Endothelial cell of umbilical vein (primary cell): Measurements from ENCODE around the gene ZNF414. TPM values are rescaled to one million over a fixed set of nuclear protein-coding genes. Genes with fewer than 3 reads are reported as not detected.

Experiments used
- BruUV-seq: library from RNA; stranded (reverse); fragments of 400-500 nt; replicated peaks from 2 replicates; lab custom pipeline; 2021; lab: Mats Ljungman, UMichigan
- CTCF ChIA-PET: fragments of 300-600, 350-600 bp; sonication (Branson Sonifier 250); formaldehyde crosslinking; loops from one replicate; lab custom pipeline; 2021; ENCODE audit warnings: antibody characterized with exemption, inconsistent platforms; lab: Charles Lee
- POLR2A ChIA-PET: fragments of 300-600, 350-600 bp; sonication (Branson Sonifier 250); formaldehyde crosslinking; loops from one replicate; lab custom pipeline; 2021; ENCODE audit warnings: antibody characterized with exemption, inconsistent platforms; lab: Charles Lee
- DNase-seq: peaks from one replicate; pipeline ENCODE4 v3.0.0-alpha.2; 2011; ENCODE audit warnings: low read depth, low spot score
- FAIRE-seq: peaks from 2 replicates; lab custom pipeline; 2011; peaks lifted over from hg19 to GRCh38; lab: Jason Lieb, UNC
- H2AFZ ChIP-seq: 2 replicates; pipeline ENCODE4 v1.6.0; 2012; ENCODE audit warnings: low read depth, low read length, control low read depth, inconsistent platforms
- H3K27ac ChIP-seq: 2 replicates; pipeline ENCODE4 v1.5.1; 2011; ENCODE audit warnings: low read depth, mild to moderate bottlenecking, control low read depth, low read length, moderate library complexity; ENCODE audit not compliant: insufficient read depth
- H3K27me3 ChIP-seq, 2 experiments: 2 replicates each; pipeline versions ENCODE4 v1.6.0 to v1.6.1; 2011; ENCODE audit warnings: low read length in 2 of 2, mixed read lengths in 1 of 2; ENCODE audit not compliant: control insufficient read depth in 2 of 2, insufficient read depth in 2 of 2
- H3K36me3 ChIP-seq, 2 experiments: 2 replicates in 1 of 2; 3 replicates in 1 of 2; pipeline ENCODE4 v1.5.1; 2011; ENCODE audit warnings: low read length in 2 of 2, mild to moderate bottlenecking in 1 of 2, moderate library complexity in 1 of 2; ENCODE audit not compliant: control insufficient read depth in 2 of 2, insufficient read depth in 2 of 2; ENCODE audit errors: extremely low read depth in 1 of 2
- H3K4me1 ChIP-seq: 3 replicates; pipeline ENCODE4 v1.5.1; 2011; ENCODE audit warnings: mild to moderate bottlenecking, low read length; ENCODE audit not compliant: control insufficient read depth, insufficient read depth; ENCODE audit errors: extremely low read depth
- H3K4me2 ChIP-seq: 2 replicates; pipeline ENCODE4 v1.6.1; 2011; ENCODE audit warnings: low read length, control low read depth, mixed read lengths; ENCODE audit not compliant: insufficient read depth
- H3K4me3 ChIP-seq, 3 experiments: fragments of 200-600 bp in 1 of 3; sonication (generic), shearing (Covaris generic) in 1 of 3; replicated peaks in 1 of 3; 2 replicates each; pipeline ENCODE4 v1.5.1; 2011 to 2016; ENCODE audit warnings: control low read depth in 3 of 3, low read length in 3 of 3, mild to moderate bottlenecking in 2 of 3, inconsistent platforms in 1 of 3, low read depth in 1 of 3, moderate library complexity in 1 of 3; ENCODE audit not compliant: insufficient read depth in 1 of 3
- H3K79me2 ChIP-seq: 2 replicates; pipeline ENCODE4 v1.6.0; 2012; ENCODE audit warnings: low read length, inconsistent platforms; ENCODE audit not compliant: control insufficient read depth, insufficient read depth
- H3K9ac ChIP-seq: replicated peaks from 2 replicates; pipeline ENCODE3; 2011; ENCODE audit warnings: low read length, control low read depth; ENCODE audit not compliant: insufficient read depth; ENCODE audit errors: extremely low read depth
- H3K9me1 ChIP-seq: replicated peaks from 3 replicates; pipeline ENCODE4 v1.6.0; 2011; ENCODE audit warnings: mild to moderate bottlenecking, low read length; ENCODE audit not compliant: control insufficient read depth, insufficient read depth; ENCODE audit errors: extremely low read depth
- H3K9me3 ChIP-seq: replicated peaks from 2 replicates; pipeline ENCODE4 v1.5.1; 2012; ENCODE audit warnings: low read length, inconsistent platforms; ENCODE audit not compliant: control insufficient read depth, insufficient read depth
- H4K20me1 ChIP-seq: replicated peaks from 2 replicates; pipeline ENCODE3; 2011; ENCODE audit warnings: mild to moderate bottlenecking, low read length; ENCODE audit not compliant: control insufficient read depth, insufficient read depth; ENCODE audit errors: extremely low read depth
- EZH2 ChIP-seq: IDR thresholded peaks from 2 replicates; pipeline ENCODE4 v1.6.1; 2012; ENCODE audit warnings: borderline replicate concordance, low read depth, mild to moderate bottlenecking, moderate library complexity, low read length, inconsistent platforms; ENCODE audit not compliant: severe bottlenecking
- FOS ChIP-seq: IDR thresholded peaks from 2 replicates; pipeline ENCODE4 v1.6.1; 2011; ENCODE audit warnings: mild to moderate bottlenecking, low read length, moderate library complexity, borderline replicate concordance; ENCODE audit not compliant: insufficient read depth
- GATA2 ChIP-seq: IDR thresholded peaks from 2 replicates; pipeline ENCODE4 v1.7.0; 2011; ENCODE audit warnings: low read depth, mild to moderate bottlenecking, moderate library complexity, mixed read lengths, low read length; ENCODE audit not compliant: insufficient read length, insufficient read depth
- JUN ChIP-seq: IDR thresholded peaks from 2 replicates; pipeline ENCODE4 v1.6.1; 2011; ENCODE audit warnings: borderline replicate concordance, low read depth; ENCODE audit not compliant: insufficient read length, insufficient read depth
- MYC ChIP-seq: IDR thresholded peaks from one replicate; pipeline ENCODE4 v1.6.1; 2011; ENCODE audit warnings: mild to moderate bottlenecking, low read depth, low read length
- POLR2A ChIP-seq: IDR thresholded peaks from 2 replicates; pipeline ENCODE4 v1.6.1; 2012; ENCODE audit warnings: low read depth, mild to moderate bottlenecking, control low read depth, low read length
- POLR2AphosphoS5 ChIP-seq: IDR thresholded peaks from 2 replicates; pipeline ENCODE4 v1.6.1; 2012; ENCODE audit warnings: low read depth, mild to moderate bottlenecking, control low read depth, low read length, moderate library complexity; ENCODE audit not compliant: insufficient read depth
- dilution Hi-C: fragments of 300-500 bp; cut with MboI; formaldehyde crosslinking; loops from one replicate; pipeline ENCODE4 v1.15.0; 2019; ENCODE audit warnings: low sequenced_read_pairs; ENCODE audit not compliant: extremely low pct_ligation_motif_present
- intact Hi-C: fragments of 100-400 bp; cut with micrococcal nuclease; formaldehyde crosslinking; loops from one replicate; pipeline ENCODE4 v1.10.0; 2022
- polyA plus RNA-seq, 4 experiments: library from polyadenylated mRNA; depleted of rRNA in 3 of 4; stranded (reverse) in 3 of 4; unstranded in 1 of 4; fragments of >200 nt; gene quantifications; 2 replicates each; pipeline versions ENCODE4 v1.2.1 to v1.2.3, GENCODE V29; 2011 to 2012; ENCODE audit warnings: missing spikeins in 1 of 4
- total RNA-seq: library from RNA; stranded (reverse); gene quantifications from 2 replicates; pipeline ENCODE4 v1.2.3, GENCODE V29; 2021
- TF ChIP-seq, protein P1 (sequence below): IDR thresholded peaks from 2 replicates; pipeline ENCODE4 v1.6.1; 2011; ENCODE audit not compliant: insufficient read depth, insufficient read length
- TF ChIP-seq, protein P2 (sequence below), 2 donors: IDR thresholded peaks; 1 replicate in 1 of 2; 2 replicates in 1 of 2; pipeline ENCODE4 v1.5.1; 2011; ENCODE audit warnings: low read length in 2 of 2, mild to moderate bottlenecking in 2 of 2, moderate library complexity in 2 of 2, control low read depth in 1 of 2, inconsistent platforms in 1 of 2, low read depth in 1 of 2; ENCODE audit not compliant: insufficient read depth in 1 of 2; ENCODE audit errors: extremely low read depth in 1 of 2

Gene ZNF414
- total and polyA plus RNA-seq, 2 donors (not counting 3 experiments of a cell fraction or from before 2014, with no cell fraction given) = 11.6 to 20.6 TPM

DNA sequence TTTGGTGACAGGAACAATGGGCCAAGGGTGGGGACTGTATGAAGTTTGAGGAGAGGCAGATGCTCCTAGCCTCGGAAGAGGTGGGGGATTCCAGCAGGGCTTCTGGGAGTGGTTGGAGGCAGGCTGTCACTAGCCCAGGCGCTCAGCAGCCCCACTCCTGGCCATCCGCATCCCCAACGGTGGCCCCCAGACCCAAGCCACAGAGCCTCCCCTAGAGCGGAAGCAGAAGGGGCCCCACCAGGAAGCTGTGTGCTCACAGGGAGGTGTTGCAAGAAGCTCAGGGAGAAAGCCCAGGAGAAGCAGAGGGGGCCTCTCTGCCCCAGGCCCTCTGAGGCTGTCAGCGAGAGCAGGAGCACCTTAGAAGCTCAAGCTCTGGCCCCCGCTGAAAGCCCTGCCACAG, 19.8 kb downstream of the ZNF414 start:
- no peaks in the 10 kb centered on the region for H3K27me3 ChIP-seq
- no peak for TF ChIP-seq EZH2
- TF ChIP-seq, protein P1, sequence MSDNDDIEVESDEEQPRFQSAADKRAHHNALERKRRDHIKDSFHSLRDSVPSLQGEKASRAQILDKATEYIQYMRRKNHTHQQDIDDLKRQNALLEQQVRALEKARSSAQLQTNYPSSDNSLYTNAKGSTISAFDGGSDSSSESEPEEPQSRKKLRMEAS = no peak
- TF ChIP-seq, protein P2, sequence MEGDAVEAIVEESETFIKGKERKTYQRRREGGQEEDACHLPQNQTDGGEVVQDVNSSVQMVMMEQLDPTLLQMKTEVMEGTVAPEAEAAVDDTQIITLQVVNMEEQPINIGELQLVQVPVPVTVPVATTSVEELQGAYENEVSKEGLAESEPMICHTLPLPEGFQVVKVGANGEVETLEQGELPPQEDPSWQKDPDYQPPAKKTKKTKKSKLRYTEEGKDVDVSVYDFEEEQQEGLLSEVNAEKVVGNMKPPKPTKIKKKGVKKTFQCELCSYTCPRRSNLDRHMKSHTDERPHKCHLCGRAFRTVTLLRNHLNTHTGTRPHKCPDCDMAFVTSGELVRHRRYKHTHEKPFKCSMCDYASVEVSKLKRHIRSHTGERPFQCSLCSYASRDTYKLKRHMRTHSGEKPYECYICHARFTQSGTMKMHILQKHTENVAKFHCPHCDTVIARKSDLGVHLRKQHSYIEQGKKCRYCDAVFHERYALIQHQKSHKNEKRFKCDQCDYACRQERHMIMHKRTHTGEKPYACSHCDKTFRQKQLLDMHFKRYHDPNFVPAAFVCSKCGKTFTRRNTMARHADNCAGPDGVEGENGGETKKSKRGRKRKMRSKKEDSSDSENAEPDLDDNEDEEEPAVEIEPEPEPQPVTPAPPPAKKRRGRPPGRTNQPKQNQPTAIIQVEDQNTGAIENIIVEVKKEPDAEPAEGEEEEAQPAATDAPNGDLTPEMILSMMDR (IDR thresholded peaks at IDR 0.05; ENCODE audit: extremely low read depth in 1 of 2, insufficient read depth in 1 of 2, low read depth in 1 of 2, low read length in 2 of 2) = no peak
- no peak for TF ChIP-seq JUN
- no peak for TF ChIP-seq MYC
- TF ChIP-seq GATA2 = no peak
- no peak for TF ChIP-seq FOS
- no peak for TF ChIP-seq POLR2A
- no peak for TF ChIP-seq POLR2AphosphoS5
- no peak overlapping the region for H3K27ac ChIP-seq
- H3K9me1 ChIP-seq = no peaks in the 10 kb centered on the region
- DNase-seq (no peak), FAIRE-seq (no peak)
- BruUV-seq = no TSS peak
- ChIA-PET POLR2A (no interaction called here), CTCF (interaction anchor here (0.5 to 1.2 kb wide), 2 partner anchors 10 to 12 kb away, joined by 3 to 4 read pairs; no protein-coding TSS in a partner anchor)
- H3K4me2 ChIP-seq = no peak overlapping the region
- H3K9ac ChIP-seq = no peak overlapping the region
- H3K4me3 ChIP-seq = no peak overlapping the region
- H2AFZ ChIP-seq = no peak overlapping the region
- no peaks in the 10 kb centered on the region for H4K20me1 ChIP-seq
- no peaks in the 10 kb centered on the region for H3K79me2 ChIP-seq
- peaks cover 0 to 2% of the 10 kb centered on the region in 2 experiments for H3K36me3 ChIP-seq
- H3K9me3 ChIP-seq = no peaks in the 10 kb centered on the region
- intact Hi-C loops (no loop called here), dilution Hi-C loops (no loop called here)
- H3K4me1 ChIP-seq = no peaks in the 10 kb centered on the region
